ENCODE measurements around the gene LMX1B. TPM values are rescaled to one million over a fixed set of nuclear protein-coding genes. Genes with fewer than 3 reads are reported as not detected.

Gene LMX1B
- total and polyA plus RNA-seq, 7 experiments from 2014 or later = not detected

DNA sequence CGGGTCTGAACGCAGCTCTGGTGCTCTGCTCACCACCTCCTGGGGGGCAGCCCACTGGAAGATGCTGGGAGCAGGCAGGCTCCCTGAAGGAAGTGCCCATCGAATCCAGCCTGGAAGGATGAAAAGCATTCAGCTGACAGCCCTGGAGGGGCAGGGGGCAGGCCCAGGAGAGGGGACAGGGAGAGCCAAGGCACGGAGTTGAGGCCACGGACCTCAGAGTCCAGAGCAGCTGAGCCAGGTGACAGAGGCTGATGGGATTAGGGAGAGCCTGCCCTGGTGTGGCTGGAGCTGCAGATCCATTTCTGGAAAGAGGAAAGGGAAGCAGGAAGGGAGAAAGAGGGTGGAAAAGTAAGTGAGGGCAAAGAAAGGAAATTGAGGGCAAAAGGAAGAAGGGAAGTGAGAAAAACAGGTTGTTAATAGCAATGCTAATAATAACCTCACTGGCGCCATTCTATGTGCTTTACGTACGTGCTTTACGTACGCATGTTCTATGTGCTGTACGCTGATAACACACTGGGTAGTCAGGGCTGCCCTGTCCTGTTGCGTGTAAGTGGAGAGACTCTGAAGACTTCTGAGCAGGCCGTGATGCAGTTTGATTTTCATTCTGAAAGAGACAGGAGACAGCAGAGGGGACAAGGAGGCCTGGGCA is 52.6 kb downstream of the LMX1B start:
- H3K4me3 Mint-ChIP-seq = no peak overlapping the region
- POLR2A ChIA-PET = no interaction called here
- Histone ChIP-seq H3K27ac (ENCODE audit: low read depth, low read length) (no peak overlapping the region), H3K4me1 (ENCODE audit: control insufficient read depth in 2 of 2, insufficient read depth in 2 of 2, low read length in 2 of 2) (no peaks in the 10 kb centered on the region), H3K27me3 (ENCODE audit: control insufficient read depth in 2 of 2, insufficient read depth in 2 of 2, low read length in 2 of 2) (peaks cover 0 to 10% of the 10 kb centered on the region in 2 donors), H3K36me3 (ENCODE audit: control insufficient read depth in 2 of 3, insufficient read depth in 3 of 3, low read length in 3 of 3) (no peaks in the 10 kb centered on the region), H3K9me3 (ENCODE audit: control insufficient read depth in 2 of 3, low read length in 3 of 3) (no peaks in the 10 kb centered on the region), H3K4me3 (ENCODE audit: low read length) (no peak overlapping the region)
- DNase-seq (no peak), ATAC-seq (no peak)
- peaks cover 13 to 33% (median 18%) of the 10 kb centered on the region in 5 donors for H3K27me3 Mint-ChIP-seq
- no peaks in the 10 kb centered on the region for H3K36me3 Mint-ChIP-seq
- CTCF ChIA-PET = no interaction called here
- intact Hi-C loops (cut with micrococcal nuclease) = no loop called here
- H3K9me3 Mint-ChIP-seq = no peaks in the 10 kb centered on the region
- H3K27ac Mint-ChIP-seq = no peak overlapping the region
- peaks cover 0 to 7% (median 0%) of the 10 kb centered on the region in 7 donors for H3K4me1 Mint-ChIP-seq

DNA sequence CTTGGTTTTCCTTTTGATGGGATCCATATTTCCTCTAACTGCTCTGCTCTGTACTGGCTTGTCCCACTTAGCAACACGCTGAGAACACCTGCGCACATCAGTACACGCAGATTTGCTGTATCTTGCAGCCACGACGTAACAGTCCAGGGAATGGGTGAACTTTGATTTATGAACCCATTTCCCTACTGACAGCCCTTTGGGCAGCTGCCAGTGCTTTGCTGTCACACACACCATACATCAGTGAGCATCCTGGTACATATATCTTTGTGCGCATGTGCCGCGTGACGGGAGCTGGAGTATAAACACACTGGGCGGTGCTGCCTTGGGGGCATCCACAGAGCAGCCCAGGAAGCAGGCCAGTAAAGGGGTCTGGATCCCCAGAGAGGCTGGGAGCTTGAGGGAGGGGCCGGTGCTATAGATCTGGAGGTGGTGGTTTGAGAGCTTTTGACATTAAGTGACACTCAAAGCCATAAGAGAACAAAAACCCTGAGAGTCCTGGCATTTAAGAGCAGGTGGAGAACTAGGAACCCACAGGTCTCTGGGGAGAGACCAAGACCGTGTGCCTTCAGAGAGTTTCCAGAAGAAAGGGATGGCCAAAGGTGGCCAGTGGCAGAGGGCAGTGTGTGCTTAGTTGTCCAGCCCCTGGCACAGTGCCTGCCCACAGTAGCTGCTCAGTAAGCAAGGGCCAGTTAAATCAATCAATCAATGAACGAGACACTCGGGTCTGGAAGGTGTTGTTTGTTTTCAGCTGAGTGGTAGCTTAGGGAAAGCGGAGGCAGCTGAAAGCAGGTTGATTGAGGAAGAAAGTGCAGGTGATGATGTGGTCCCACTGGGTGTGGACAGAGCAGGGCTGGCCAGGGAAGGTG is 53.7 kb downstream of the LMX1B start:
- Mint-ChIP-seq H3K4me1 (peaks cover 0 to 7% (median 0%) of the 10 kb centered on the region in 7 donors), H3K4me3 (no peak overlapping the region), H3K9me3 (no peaks in the 10 kb centered on the region), H3K27me3 (peaks cover 20 to 40% (median 24%) of the 10 kb centered on the region in 5 donors), H3K27ac (no peak overlapping the region), H3K36me3 (no peaks in the 10 kb centered on the region)
- intact Hi-C loops (cut with micrococcal nuclease) = no loop called here
- POLR2A ChIA-PET = no interaction called here
- Histone ChIP-seq H3K9me3 (ENCODE audit: control insufficient read depth in 2 of 3, low read length in 3 of 3) (no peaks in the 10 kb centered on the region), H3K4me1 (ENCODE audit: control insufficient read depth in 2 of 2, insufficient read depth in 2 of 2, low read length in 2 of 2) (no peaks in the 10 kb centered on the region), H3K27ac (ENCODE audit: low read depth, low read length) (no peak overlapping the region), H3K27me3 (ENCODE audit: control insufficient read depth in 2 of 2, insufficient read depth in 2 of 2, low read length in 2 of 2) (peaks cover 0 to 16% of the 10 kb centered on the region in 2 donors), H3K36me3 (ENCODE audit: control insufficient read depth in 2 of 3, insufficient read depth in 3 of 3, low read length in 3 of 3) (no peaks in the 10 kb centered on the region), H3K4me3 (ENCODE audit: low read length) (no peak overlapping the region)
- no peak for DNase-seq
- no peak for ATAC-seq
- CTCF ChIA-PET = no interaction called here

- no peak for ATAC-seq
- H3K4me1 ChIP-seq (ENCODE audit: control insufficient read depth in 2 of 2, insufficient read depth in 2 of 2, low read length in 2 of 2) = no peaks in the 10 kb centered on the region
- H3K9me3 ChIP-seq (ENCODE audit: control insufficient read depth in 2 of 3, low read length in 3 of 3) = no peaks in the 10 kb centered on the region
- Mint-ChIP-seq H3K36me3 (no peaks in the 10 kb centered on the region), H3K27ac (no peak overlapping the region), H3K27me3 (peaks cover 21 to 39% (median 26%) of the 10 kb centered on the region in 5 donors), H3K9me3 (no peaks in the 10 kb centered on the region), H3K4me1 (peaks cover 0 to 7% (median 0%) of the 10 kb centered on the region in 7 donors), H3K4me3 (no peak overlapping the region)
- H3K27me3 ChIP-seq (ENCODE audit: control insufficient read depth in 2 of 2, insufficient read depth in 2 of 2, low read length in 2 of 2) = peaks cover 0 to 12% of the 10 kb centered on the region in 2 donors
- no peak overlapping the region for H3K4me3 ChIP-seq (ENCODE audit: low read length)
- H3K36me3 ChIP-seq (ENCODE audit: control insufficient read depth in 2 of 3, insufficient read depth in 3 of 3, low read length in 3 of 3) = no peaks in the 10 kb centered on the region
- intact Hi-C loops (cut with micrococcal nuclease) = no loop called here
- ChIA-PET POLR2A (no interaction called here), CTCF (no interaction called here)
- H3K27ac ChIP-seq (ENCODE audit: low read depth, low read length) = no peak overlapping the region
- no peak for DNase-seq
These were observed 54.3 kb downstream of the LMX1B start for GRCh38 chr9:126668058-126668457.

GRCh38 chr9:126669108-126669507 is 55.4 kb downstream of the LMX1B start:
- CTCF ChIA-PET = no interaction called here
- no peak for ATAC-seq
- no peak for DNase-seq
- Mint-ChIP-seq H3K4me1 (peaks cover 0 to 7% (median 0%) of the 10 kb centered on the region in 7 donors), H3K27ac (no peak overlapping the region), H3K9me3 (no peaks in the 10 kb centered on the region), H3K36me3 (no peaks in the 10 kb centered on the region), H3K4me3 (no peak overlapping the region), H3K27me3 (peaks cover 29 to 45% (median 34%) of the 10 kb centered on the region in 5 donors)
- no peaks in the 10 kb centered on the region for H3K9me3 ChIP-seq (ENCODE audit: control insufficient read depth in 2 of 3, low read length in 3 of 3)
- no peaks in the 10 kb centered on the region for H3K36me3 ChIP-seq (ENCODE audit: control insufficient read depth in 2 of 3, insufficient read depth in 3 of 3, low read length in 3 of 3)
- H3K4me1 ChIP-seq (ENCODE audit: control insufficient read depth in 2 of 2, insufficient read depth in 2 of 2, low read length in 2 of 2) = no peaks in the 10 kb centered on the region
- intact Hi-C loops (cut with micrococcal nuclease) = no loop called here
- POLR2A ChIA-PET = no interaction called here
- H3K27ac ChIP-seq (ENCODE audit: low read depth, low read length) = no peak overlapping the region
- peaks cover 0 to 12% of the 10 kb centered on the region in 2 donors for H3K27me3 ChIP-seq (ENCODE audit: control insufficient read depth in 2 of 2, insufficient read depth in 2 of 2, low read length in 2 of 2)
- no peak overlapping the region for H3K4me3 ChIP-seq (ENCODE audit: low read length)

DNA sequence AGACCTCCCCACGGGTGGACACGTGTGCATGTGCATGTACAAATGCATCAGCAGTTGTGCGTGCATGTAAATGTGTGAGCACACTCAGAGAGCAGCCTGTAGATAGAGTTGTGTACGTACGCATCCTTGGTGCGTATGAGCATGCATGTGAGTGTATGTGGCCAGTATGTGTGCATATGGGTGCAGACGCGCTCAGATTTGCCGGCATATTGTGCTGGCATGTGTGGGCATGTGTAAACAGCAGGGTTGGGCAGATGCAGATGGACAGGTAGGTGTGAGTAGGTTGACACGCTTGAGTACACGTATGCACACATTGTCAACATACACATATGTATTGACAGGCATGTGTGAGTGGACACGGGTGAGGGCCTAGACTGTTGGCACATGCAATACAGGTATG is 56.5 kb downstream of the LMX1B start:
- Mint-ChIP-seq H3K4me3 (no peak overlapping the region), H3K36me3 (no peaks in the 10 kb centered on the region), H3K27ac (no peak overlapping the region), H3K4me1 (peaks cover 0 to 3% (median 0%) of the 10 kb centered on the region in 7 donors), H3K9me3 (no peaks in the 10 kb centered on the region), H3K27me3 (peaks cover 38 to 48% (median 42%) of the 10 kb centered on the region in 5 donors)
- Histone ChIP-seq H3K27me3 (ENCODE audit: control insufficient read depth in 2 of 2, insufficient read depth in 2 of 2, low read length in 2 of 2) (peaks cover 3 to 13% of the 10 kb centered on the region in 2 donors), H3K36me3 (ENCODE audit: control insufficient read depth in 2 of 3, insufficient read depth in 3 of 3, low read length in 3 of 3) (no peaks in the 10 kb centered on the region), H3K27ac (ENCODE audit: low read depth, low read length) (no peak overlapping the region), H3K4me3 (ENCODE audit: low read length) (no peak overlapping the region), H3K9me3 (ENCODE audit: control insufficient read depth in 2 of 3, low read length in 3 of 3) (no peaks in the 10 kb centered on the region), H3K4me1 (ENCODE audit: control insufficient read depth in 2 of 2, insufficient read depth in 2 of 2, low read length in 2 of 2) (no peaks in the 10 kb centered on the region)
- POLR2A ChIA-PET = no interaction called here
- CTCF ChIA-PET = no interaction called here
- ATAC-seq = no peak
- no peak for DNase-seq
- intact Hi-C loops (cut with micrococcal nuclease) = no loop called here

DNA sequence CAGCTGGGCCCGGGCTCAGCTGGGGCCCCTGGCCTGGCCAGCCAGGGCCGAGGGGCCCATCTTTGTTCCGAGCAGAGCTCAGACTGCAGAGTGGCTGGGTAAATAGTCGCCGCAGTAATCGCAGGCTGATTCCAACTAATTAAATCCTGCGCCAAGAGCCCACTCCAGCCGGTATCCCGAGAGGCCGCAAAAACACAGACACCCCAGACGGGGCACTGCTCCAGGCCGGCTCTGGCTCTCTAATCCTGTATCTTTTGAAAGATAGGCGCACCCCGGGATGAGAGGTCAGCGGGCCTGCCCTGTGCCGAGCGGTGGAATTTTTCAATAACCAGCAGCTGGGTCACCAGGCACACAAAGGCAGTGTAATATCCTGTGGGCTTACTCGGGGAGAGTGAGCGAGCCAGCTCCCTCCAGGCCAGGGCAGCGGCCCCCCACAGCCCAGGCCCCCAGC is 57.7 kb downstream of the LMX1B start:
- H3K9me3 ChIP-seq (ENCODE audit: control insufficient read depth in 2 of 3, low read length in 3 of 3) = no peaks in the 10 kb centered on the region
- H3K4me1 ChIP-seq (ENCODE audit: control insufficient read depth in 2 of 2, insufficient read depth in 2 of 2, low read length in 2 of 2) = no peaks in the 10 kb centered on the region
- intact Hi-C loops (cut with micrococcal nuclease) = no loop called here
- POLR2A ChIA-PET = interaction anchor here (0.5 kb wide), 1 partner anchor 203 kb away, joined by 3 read pairs; no protein-coding TSS in a partner anchor
- no peaks in the 10 kb centered on the region for H3K36me3 ChIP-seq (ENCODE audit: control insufficient read depth in 2 of 3, insufficient read depth in 3 of 3, low read length in 3 of 3)
- no peak overlapping the region for H3K4me3 ChIP-seq (ENCODE audit: low read length)
- H3K27me3 ChIP-seq (ENCODE audit: control insufficient read depth in 2 of 2, insufficient read depth in 2 of 2, low read length in 2 of 2) = peaks cover 6 to 14% of the 10 kb centered on the region in 2 donors
- ATAC-seq (no peak), DNase-seq (no peak)
- CTCF ChIA-PET = no interaction called here
- H3K36me3 Mint-ChIP-seq = peaks cover 0 to 4% (median 3%) of the 10 kb centered on the region in 5 donors
- H3K4me1 Mint-ChIP-seq = peaks cover 3 to 6% (median 5%) of the 10 kb centered on the region in 7 donors
- peaks cover 35 to 45% (median 38%) of the 10 kb centered on the region in 5 donors for H3K27me3 Mint-ChIP-seq
- no peak overlapping the region for H3K27ac Mint-ChIP-seq
- H3K4me3 Mint-ChIP-seq = no peak overlapping the region
- H3K9me3 Mint-ChIP-seq = peaks cover 0 to 3% (median 0%) of the 10 kb centered on the region in 11 donors
- no peak overlapping the region for H3K27ac ChIP-seq (ENCODE audit: low read depth, low read length)

All from naive thymus-derived CD4-positive, alpha-beta T cell (primary cell).